ENCODE data around the gene DND1.
"Not testable (repeated sequence)": the region's sequence is repeated elsewhere in the genome, so short reads cannot be mapped to it uniquely, and the experiment has no call there.

GRCh38 chr5:140660371-140660770 is 13.0 kb downstream of the DND1 start:
- not testable (repeated sequence) for TF ChIP-seq EZH2 (IDR thresholded peaks at IDR 0.05; ENCODE audit: insufficient read depth, poor library complexity, severe bottlenecking); EZH2phosphoT487 (IDR thresholded peaks at IDR 0.05; ENCODE audit: insufficient read depth, low read depth)

Measured in GM23248 (cell line).